ENCODE results near the gene HSFX3. TPM values are rescaled to one million over a fixed set of nuclear protein-coding genes. Genes with fewer than 3 reads are reported as not detected.
"Not testable (repeated sequence)": the region's sequence is repeated elsewhere in the genome, so short reads cannot be mapped to it uniquely, and the experiment has no call there.

HSFX3 gene
- not detected in 3 replicates for total RNA-seq

- not testable (repeated sequence) for H3K27me3 Mint-ChIP-seq (ENCODE audit: low read depth); H3K36me3 Mint-ChIP-seq; DNase-seq (ENCODE audit: low spot score in 2 of 2, unreplicated experiment in 2 of 2); H3K4me3 Mint-ChIP-seq; H3K9me3 Mint-ChIP-seq; H3K4me1 Mint-ChIP-seq; H3K27ac Mint-ChIP-seq
These were observed at the start of gene HSFX3 for GRCh38 chrX:149549701-149550100. Gene HSFX3 (minus strand): TSS chrX:149549924. CDS start chrX:149549852, 72 bp downstream.

- not testable (repeated sequence) for H3K27ac Mint-ChIP-seq; H3K36me3 Mint-ChIP-seq; H3K9me3 Mint-ChIP-seq; H3K27me3 Mint-ChIP-seq (ENCODE audit: low read depth); H3K4me1 Mint-ChIP-seq; DNase-seq (ENCODE audit: low spot score in 2 of 2, unreplicated experiment in 2 of 2); H3K4me3 Mint-ChIP-seq
These were observed 48.9 kb upstream of the HSFX3 start for GRCh38 chrX:149598603-149599002.

- not testable (repeated sequence) for H3K27ac Mint-ChIP-seq; H3K27me3 Mint-ChIP-seq (ENCODE audit: low read depth); DNase-seq (ENCODE audit: low spot score in 2 of 2, unreplicated experiment in 2 of 2); H3K4me1 Mint-ChIP-seq; H3K4me3 Mint-ChIP-seq; H3K9me3 Mint-ChIP-seq; H3K36me3 Mint-ChIP-seq
These were observed 46.2 kb upstream of the HSFX3 start for GRCh38 chrX:149595943-149596342.

- not testable (repeated sequence) for H3K36me3 Mint-ChIP-seq; H3K27ac Mint-ChIP-seq; H3K9me3 Mint-ChIP-seq; H3K4me1 Mint-ChIP-seq; DNase-seq (ENCODE audit: low spot score in 2 of 2, unreplicated experiment in 2 of 2); H3K27me3 Mint-ChIP-seq (ENCODE audit: low read depth); H3K4me3 Mint-ChIP-seq
These were observed 45.5 kb upstream of the HSFX3 start, which contains the start of gene HSFX2 for GRCh38 chrX:149595214-149595613. Gene HSFX2 (minus strand): TSS chrX:149595314. CDS start chrX:149594700, 614 bp downstream.

GRCh38 chrX:149590993-149591392 is 41.3 kb upstream of the HSFX3 start:
- H3K27ac Mint-ChIP-seq; H3K36me3 Mint-ChIP-seq; DNase-seq (ENCODE audit: low spot score in 2 of 2, unreplicated experiment in 2 of 2); H3K27me3 Mint-ChIP-seq (ENCODE audit: low read depth); H3K9me3 Mint-ChIP-seq; H3K4me1 Mint-ChIP-seq; H3K4me3 Mint-ChIP-seq: not testable (repeated sequence)

GRCh38 chrX:149587359-149587758 is 37.6 kb upstream of the HSFX3 start, which contains the start of gene MAGEA9B:
Gene MAGEA9B (minus strand): TSS chrX:149587459. CDS start chrX:149583179, 4,280 bp downstream.
- H3K36me3 Mint-ChIP-seq; H3K4me3 Mint-ChIP-seq; H3K4me1 Mint-ChIP-seq; H3K27ac Mint-ChIP-seq; H3K9me3 Mint-ChIP-seq; H3K27me3 Mint-ChIP-seq (ENCODE audit: low read depth); DNase-seq (ENCODE audit: low spot score in 2 of 2, unreplicated experiment in 2 of 2): not testable (repeated sequence)

GRCh38 chrX:149585631-149586030 is 35.9 kb upstream of the HSFX3 start:
- not testable (repeated sequence) for H3K4me1 Mint-ChIP-seq; H3K9me3 Mint-ChIP-seq; H3K36me3 Mint-ChIP-seq; H3K27ac Mint-ChIP-seq; H3K4me3 Mint-ChIP-seq; H3K27me3 Mint-ChIP-seq (ENCODE audit: low read depth); DNase-seq (ENCODE audit: low spot score in 2 of 2, unreplicated experiment in 2 of 2)

GRCh38 chrX:149573456-149573855 is 23.7 kb upstream of the HSFX3 start:
- not testable (repeated sequence) for DNase-seq (ENCODE audit: low spot score in 2 of 2, unreplicated experiment in 2 of 2); H3K4me1 Mint-ChIP-seq; H3K4me3 Mint-ChIP-seq; H3K27me3 Mint-ChIP-seq (ENCODE audit: low read depth); H3K9me3 Mint-ChIP-seq; H3K27ac Mint-ChIP-seq; H3K36me3 Mint-ChIP-seq

GRCh38 chrX:149572743-149573142 is 23.0 kb upstream of the HSFX3 start:
- Mint-ChIP-seq H3K4me3 (no peak overlapping the region), H3K36me3 (no peaks in the 10 kb centered on the region), H3K27me3 (ENCODE audit: low read depth) (no peaks in the 10 kb centered on the region), H3K27ac (no peak overlapping the region), H3K4me1 (peaks cover 3% of the 10 kb centered on the region), H3K9me3 (peaks cover 6% of the 10 kb centered on the region)
- no peak for DNase-seq (ENCODE audit: low spot score in 2 of 2, unreplicated experiment in 2 of 2)
- TF ChIP-seq CTCF (IDR thresholded peaks at IDR 0.05; ENCODE audit: unreplicated experiment) = no peak

GRCh38 chrX:149571770-149572169 is 22.0 kb upstream of the HSFX3 start:
- peaks cover 6% of the 10 kb centered on the region for H3K9me3 Mint-ChIP-seq
- DNase-seq (ENCODE audit: low spot score in 2 of 2, unreplicated experiment in 2 of 2) = no peak
- no peaks in the 10 kb centered on the region for H3K36me3 Mint-ChIP-seq
- no peaks in the 10 kb centered on the region for H3K27me3 Mint-ChIP-seq (ENCODE audit: low read depth)
- peaks cover 3% of the 10 kb centered on the region for H3K4me1 Mint-ChIP-seq
- H3K4me3 Mint-ChIP-seq = no peak overlapping the region
- H3K27ac Mint-ChIP-seq = no peak overlapping the region
- no peak for TF ChIP-seq CTCF (IDR thresholded peaks at IDR 0.05; ENCODE audit: unreplicated experiment)

Measured in mesothelial cell of epicardium (in vitro differentiated cells).